Activated naive CD8-positive, alpha-beta T cell treated with anti-CD3 and anti-CD28 coated beads for 36 hours (primary cell): Measurements from ENCODE around the gene PDCD1LG2. TPM values are rescaled to one million over a fixed set of nuclear protein-coding genes. Genes with fewer than 3 reads are reported as not detected.

Experiments used
- DNase-seq: peaks from one replicate; pipeline ENCODE4 v3.0.0; 2021
- H3K27ac Mint-ChIP-seq: one replicate; pipeline ENCODE4 v1.8.0; 2022; ENCODE audit warnings: mild to moderate bottlenecking, moderate library complexity, mixed read lengths
- H3K27me3 Mint-ChIP-seq: one replicate; pipeline ENCODE4 v1.8.0; 2022; ENCODE audit warnings: mild to moderate bottlenecking, mixed read lengths
- H3K36me3 Mint-ChIP-seq: one replicate; pipeline ENCODE4 v1.8.0; 2021; ENCODE audit warnings: mild to moderate bottlenecking, mixed read lengths
- H3K4me1 Mint-ChIP-seq: one replicate; pipeline ENCODE4 v1.8.0; 2021; ENCODE audit warnings: mixed read lengths
- H3K4me3 Mint-ChIP-seq: one replicate; pipeline ENCODE4 v1.8.0; 2022; ENCODE audit warnings: mild to moderate bottlenecking, moderate library complexity, mixed read lengths
- H3K9me3 Mint-ChIP-seq: one replicate; pipeline ENCODE4 v1.8.0; 2022; ENCODE audit warnings: mixed read lengths
- total RNA-seq, 2 experiments: library from RNA; stranded (reverse); gene quantifications; one replicate each; pipeline ENCODE4 v1.2.3, GENCODE V29; 2021

The PDCD1LG2 gene
- total RNA-seq, 2 experiments from 2014 or later: 0.08 TPM; not detected in 1

DNA sequence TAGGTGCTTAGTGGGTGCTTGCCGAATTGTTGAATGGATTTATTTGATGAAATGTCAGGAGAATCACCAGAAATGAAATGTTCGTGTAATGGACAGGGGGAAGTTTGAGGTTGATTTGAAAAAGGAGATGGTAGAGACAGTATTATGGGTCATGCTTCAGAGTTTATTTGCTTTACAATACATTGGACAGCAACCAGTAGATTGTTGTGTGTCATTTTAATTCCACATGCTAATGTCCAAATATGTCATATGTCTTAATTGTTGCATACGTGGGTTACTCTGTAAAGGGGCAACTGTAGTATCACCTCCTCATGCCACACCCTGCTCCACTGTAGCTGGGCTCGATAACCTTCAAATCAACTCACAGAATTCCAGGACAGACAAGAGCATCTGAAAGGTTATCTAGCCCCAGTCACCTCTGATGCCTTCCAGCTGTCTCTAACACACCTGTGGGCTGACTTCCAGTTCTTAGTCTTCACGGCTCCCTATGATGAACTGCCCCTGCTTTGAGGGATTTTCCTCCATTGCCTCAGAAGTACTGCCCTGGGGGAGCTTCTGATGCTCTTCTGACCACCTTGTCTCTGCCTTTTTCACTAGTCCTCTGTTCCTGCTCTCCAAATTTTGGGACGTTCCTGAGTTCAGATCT, 1.7 kb downstream of the PDCD1LG2 start:
- Mint-ChIP-seq H3K27ac (no peak overlapping the region), H3K36me3 (peaks cover 1% of the 10 kb centered on the region), H3K27me3 (no peaks in the 10 kb centered on the region), H3K4me3 (no peak overlapping the region), H3K9me3 (peaks cover 6% of the 10 kb centered on the region), H3K4me1 (peaks cover 24% of the 10 kb centered on the region)
- no peak for DNase-seq

DNA sequence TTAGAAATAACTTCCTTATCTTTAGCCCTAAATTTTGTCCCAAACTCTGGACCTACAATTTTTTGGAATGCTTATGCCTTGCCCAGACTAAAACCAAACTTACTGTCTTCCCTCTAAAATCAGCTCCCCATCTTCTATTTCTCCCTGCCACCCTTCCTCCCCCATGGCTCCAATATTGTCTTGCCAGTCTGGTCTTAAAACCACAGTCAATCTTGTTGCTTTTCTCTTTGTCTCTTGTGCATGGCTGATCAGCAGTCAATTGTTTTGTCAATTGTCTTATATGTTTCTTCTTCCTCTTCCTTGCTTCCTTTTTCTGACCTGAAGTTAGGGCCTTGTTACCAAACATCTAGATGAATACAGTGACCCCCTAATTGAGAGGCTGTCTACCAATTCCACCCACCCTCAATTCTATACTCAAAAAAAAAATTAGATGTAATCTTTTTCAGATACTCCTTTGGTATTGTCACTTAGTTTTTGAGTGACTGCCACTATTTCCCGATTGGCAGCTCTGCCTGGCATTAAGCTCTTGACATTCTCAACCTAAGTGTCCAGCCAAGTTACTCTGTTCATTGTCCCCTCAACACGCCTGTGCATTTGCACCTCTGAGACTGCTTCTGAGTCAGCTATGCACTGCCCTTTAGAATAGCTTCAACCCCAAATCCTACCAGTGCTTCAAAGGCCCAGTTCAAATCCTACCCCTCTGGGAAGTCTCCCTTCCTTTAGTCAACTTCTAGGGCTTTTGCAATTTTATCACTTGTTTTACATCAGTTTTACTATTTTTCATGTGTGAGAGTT, 2.5 kb downstream of the PDCD1LG2 start:
- peaks cover under 1% of the 10 kb centered on the region for H3K36me3 Mint-ChIP-seq
- H3K4me3 Mint-ChIP-seq: no peak overlapping the region
- DNase-seq: no peak
- H3K4me1 Mint-ChIP-seq: peaks cover 28% of the 10 kb centered on the region
- H3K27me3 Mint-ChIP-seq: no peaks in the 10 kb centered on the region
- H3K9me3 Mint-ChIP-seq: peaks cover 3% of the 10 kb centered on the region
- no peak overlapping the region for H3K27ac Mint-ChIP-seq

DNA sequence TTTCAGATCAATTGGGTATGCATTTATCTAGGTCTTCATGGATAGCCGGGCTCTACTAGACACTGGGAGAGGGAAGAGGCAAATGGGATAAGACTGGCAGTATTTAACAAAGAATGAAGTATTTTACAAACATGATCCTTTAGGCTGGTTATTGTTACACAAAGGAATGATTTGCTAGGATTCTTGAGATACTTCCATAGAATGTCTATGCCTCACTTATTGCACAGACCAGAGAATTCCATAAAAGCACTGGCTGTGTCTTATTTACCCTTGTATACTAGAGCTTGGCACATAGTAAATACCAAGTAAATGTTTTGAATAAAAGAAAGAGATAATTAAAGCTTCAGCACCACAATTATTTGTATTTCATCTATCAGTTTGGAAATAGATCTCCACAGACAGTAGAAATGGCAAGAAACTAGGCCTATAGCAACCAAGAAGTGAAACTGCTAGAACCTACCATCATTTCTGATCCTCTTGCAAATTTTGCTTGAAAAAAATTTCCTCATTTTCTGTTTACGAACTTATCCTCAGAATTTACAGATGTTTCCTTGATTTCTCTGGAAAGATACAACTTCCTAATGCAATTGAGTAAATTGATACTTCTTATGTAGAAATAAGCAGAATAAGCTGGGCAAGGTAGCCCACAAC, 3.8 kb downstream of the PDCD1LG2 start:
- no peak for DNase-seq

DNA sequence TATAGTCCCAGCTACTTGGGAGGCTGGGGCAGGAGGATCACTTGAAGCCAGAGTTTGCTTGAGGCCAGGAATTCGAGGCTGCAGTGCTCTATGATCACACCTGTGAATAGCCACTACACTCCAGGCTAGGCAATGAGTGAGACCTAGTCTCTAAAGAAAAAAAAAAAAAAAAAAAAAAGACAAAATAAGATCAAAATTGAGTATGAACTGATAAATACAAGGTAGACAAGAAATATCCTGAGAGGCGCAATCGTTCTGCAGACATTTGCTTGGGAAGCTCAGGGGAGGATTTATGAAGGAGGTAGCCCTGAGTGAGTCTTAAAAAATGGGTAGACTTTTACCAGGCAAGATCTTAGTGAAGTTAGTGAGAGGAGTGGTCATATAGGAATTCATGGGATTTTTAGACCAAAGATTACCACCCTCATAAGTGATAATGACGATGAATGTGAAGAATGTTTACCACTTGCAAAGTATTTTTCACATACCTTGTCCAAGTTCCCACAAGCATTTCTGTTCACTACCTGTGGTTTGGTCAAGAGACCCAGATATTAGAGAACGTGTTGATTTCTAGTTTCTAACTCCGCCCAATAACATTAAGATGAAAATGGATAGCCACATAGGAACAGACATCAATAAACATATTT, 4.4 kb downstream of the PDCD1LG2 start:
- H3K9me3 Mint-ChIP-seq: peaks cover 2% of the 10 kb centered on the region
- no peaks in the 10 kb centered on the region for H3K36me3 Mint-ChIP-seq
- no peak for DNase-seq
- H3K27me3 Mint-ChIP-seq: no peaks in the 10 kb centered on the region
- peaks cover 39% of the 10 kb centered on the region for H3K4me1 Mint-ChIP-seq
- no peak overlapping the region for H3K27ac Mint-ChIP-seq
- H3K4me3 Mint-ChIP-seq: no peak overlapping the region

More for the DNA sequence above, 3.8 kb downstream of the PDCD1LG2 start:
- Mint-ChIP-seq H3K36me3 (no peaks in the 10 kb centered on the region), H3K4me3 (no peak overlapping the region), H3K27ac (no peak overlapping the region), H3K27me3 (no peaks in the 10 kb centered on the region), H3K4me1 (peaks cover 35% of the 10 kb centered on the region), H3K9me3 (peaks cover 2% of the 10 kb centered on the region)

DNA sequence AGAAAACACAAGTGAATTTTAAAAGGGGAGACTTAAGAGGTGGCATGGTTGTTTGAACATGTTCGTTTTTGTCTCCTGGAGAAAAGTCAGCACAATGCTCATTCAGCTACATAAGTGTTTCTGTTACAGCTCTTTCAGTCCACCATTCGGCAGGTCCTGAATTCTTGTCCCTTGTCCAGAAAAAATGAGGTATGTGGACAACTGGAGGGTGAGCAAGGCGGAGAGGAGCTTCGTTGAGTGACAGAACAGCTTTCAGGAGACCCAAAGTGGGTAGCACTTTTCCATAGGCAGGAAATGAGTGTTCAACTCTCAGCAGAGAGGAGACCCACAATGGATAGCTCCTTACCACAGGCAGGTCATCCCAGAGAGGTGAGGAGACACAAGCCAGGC, 4.9 kb downstream of the PDCD1LG2 start:
- H3K27me3 Mint-ChIP-seq: no peaks in the 10 kb centered on the region

DNA sequence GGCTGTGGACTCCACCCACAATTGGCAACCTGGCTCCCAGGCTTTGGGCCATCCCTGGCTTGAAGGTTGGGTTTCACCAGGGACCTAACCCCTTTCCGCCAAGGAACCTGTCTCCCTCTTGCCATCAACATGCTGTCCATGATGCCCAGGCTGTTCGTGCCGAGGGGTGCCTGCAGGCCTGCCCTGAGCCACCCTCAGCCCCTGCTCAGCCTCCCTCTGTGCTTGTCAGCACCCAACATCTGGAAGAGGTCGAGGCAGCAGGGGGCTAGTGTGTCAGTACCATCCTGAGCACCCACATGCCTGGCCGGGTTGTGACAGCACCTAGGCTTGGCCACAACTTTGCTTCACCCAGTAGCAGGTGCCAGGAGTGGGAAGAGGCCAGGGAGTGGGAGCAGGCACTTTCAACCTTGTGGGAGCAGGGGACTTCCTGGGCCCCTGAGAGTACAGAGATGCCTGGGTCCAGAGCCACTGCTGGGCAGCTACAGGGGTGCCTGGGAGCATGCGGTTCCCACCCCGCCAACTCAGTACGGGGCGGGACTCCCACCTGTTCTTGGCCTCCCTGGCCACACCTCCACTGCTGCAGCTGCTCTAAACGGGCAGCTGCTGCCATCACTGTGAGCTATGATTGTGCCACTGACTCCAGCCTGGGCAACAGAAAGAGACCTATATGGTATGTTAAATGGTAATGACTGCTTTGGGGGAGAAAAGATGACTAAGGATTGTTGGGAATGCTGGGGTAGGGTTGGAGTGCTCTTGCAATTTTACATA, 6.3 kb downstream of the PDCD1LG2 start:
- H3K4me3 Mint-ChIP-seq: no peak overlapping the region
- no peaks in the 10 kb centered on the region for H3K36me3 Mint-ChIP-seq
- no peaks in the 10 kb centered on the region for H3K27me3 Mint-ChIP-seq
- H3K9me3 Mint-ChIP-seq: peaks cover 2% of the 10 kb centered on the region
- no peak for DNase-seq
- H3K4me1 Mint-ChIP-seq: peaks cover 26% of the 10 kb centered on the region
- H3K27ac Mint-ChIP-seq: no peak overlapping the region

More for the DNA sequence above, 4.9 kb downstream of the PDCD1LG2 start:
- peaks cover 2% of the 10 kb centered on the region for H3K9me3 Mint-ChIP-seq
- no peaks in the 10 kb centered on the region for H3K36me3 Mint-ChIP-seq
- H3K27ac Mint-ChIP-seq: no peak overlapping the region
- peaks cover 35% of the 10 kb centered on the region for H3K4me1 Mint-ChIP-seq
- no peak overlapping the region for H3K4me3 Mint-ChIP-seq
- DNase-seq: no peak

DNA sequence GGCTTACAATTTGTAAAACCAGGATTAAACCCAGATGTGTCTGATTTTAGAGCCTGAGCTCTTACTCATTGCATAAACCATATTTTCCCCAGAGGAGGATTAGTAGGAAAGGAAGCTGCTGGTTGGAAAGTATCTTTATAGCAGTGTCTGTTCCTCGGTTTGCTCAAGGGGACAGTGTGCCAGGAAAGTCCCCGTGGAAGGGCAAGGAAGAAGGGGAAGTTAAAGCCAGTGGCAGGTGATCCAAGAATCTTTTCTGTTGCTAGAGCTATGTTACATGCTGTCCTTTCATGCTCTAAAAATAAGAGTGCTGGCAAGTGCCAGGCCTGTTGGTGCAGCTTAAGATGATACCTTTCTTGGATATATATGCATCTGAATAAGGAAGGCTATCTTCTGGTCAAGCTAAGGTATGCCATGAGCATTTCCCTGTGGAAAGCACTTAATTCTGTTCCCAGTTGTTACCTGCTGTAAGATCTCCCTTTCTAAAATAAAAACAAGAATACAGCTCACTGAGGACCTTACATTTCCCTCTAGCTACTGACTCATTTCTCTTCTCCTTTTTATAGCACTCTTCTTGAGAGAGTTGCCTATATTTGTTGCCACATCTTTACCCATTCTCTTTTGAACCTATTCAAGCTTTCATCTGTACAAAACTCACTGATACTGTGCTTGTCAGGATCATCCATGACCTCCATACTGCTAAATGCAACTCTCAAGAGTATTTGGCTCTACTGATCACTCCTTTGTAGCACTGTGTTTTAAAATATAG, 8.0 kb downstream of the PDCD1LG2 start:
- H3K27ac Mint-ChIP-seq: no peak overlapping the region

DNA sequence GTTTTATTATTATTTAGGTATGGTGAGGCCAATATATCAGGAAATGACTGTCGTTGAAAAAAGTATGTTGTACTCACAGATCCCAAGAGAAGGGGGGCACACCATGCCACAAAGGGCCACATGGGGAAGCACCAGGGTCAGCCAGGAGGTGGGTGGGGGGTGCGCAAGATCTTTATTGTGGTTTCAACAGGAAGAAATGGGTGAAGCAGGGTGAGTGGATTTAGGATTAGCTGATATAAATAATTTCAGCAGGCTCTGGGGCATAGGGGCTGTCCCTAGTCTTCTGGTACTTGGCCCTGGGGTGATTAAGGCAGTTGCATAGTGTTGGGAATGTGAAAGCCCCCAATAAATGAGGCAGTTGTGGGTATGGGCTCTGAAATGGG, 8.6 kb downstream of the PDCD1LG2 start:
- no peak overlapping the region for H3K4me3 Mint-ChIP-seq
- peak overlapping the region; percentile 40 for H3K27ac Mint-ChIP-seq
- H3K36me3 Mint-ChIP-seq: no peaks in the 10 kb centered on the region
- H3K4me1 Mint-ChIP-seq: peaks cover 23% of the 10 kb centered on the region
- no peaks in the 10 kb centered on the region for H3K27me3 Mint-ChIP-seq
- DNase-seq: peak; percentile 44
- no peaks in the 10 kb centered on the region for H3K9me3 Mint-ChIP-seq

More for the DNA sequence above, 8.0 kb downstream of the PDCD1LG2 start:
- Mint-ChIP-seq H3K36me3 (no peaks in the 10 kb centered on the region), H3K4me3 (no peak overlapping the region), H3K9me3 (no peaks in the 10 kb centered on the region), H3K27me3 (no peaks in the 10 kb centered on the region), H3K4me1 (peaks cover 23% of the 10 kb centered on the region)
- DNase-seq: no peak

DNA sequence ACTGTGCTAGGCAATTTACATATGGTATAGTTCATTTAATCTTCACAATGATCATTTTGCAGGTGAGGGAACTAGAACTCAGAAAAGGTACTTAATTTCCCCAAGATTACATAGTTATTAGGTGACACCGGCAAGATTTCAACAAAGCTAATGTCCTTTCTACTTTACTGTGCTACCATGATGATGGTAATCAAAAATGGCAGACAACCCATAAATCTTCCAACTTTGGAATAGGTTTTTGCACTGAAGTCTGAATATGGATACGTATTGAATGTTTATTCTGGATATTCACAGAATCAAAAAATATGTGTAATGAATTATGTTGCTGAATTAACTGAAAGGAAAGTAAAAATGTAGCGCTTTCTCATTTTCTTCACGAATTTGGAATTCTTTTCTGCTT, 13.8 kb downstream of the PDCD1LG2 start:
- H3K9me3 Mint-ChIP-seq: no peaks in the 10 kb centered on the region
- no peak overlapping the region for H3K4me3 Mint-ChIP-seq
- H3K27ac Mint-ChIP-seq: no peak overlapping the region
- no peak for DNase-seq
- no peaks in the 10 kb centered on the region for H3K27me3 Mint-ChIP-seq
- peaks cover 7% of the 10 kb centered on the region for H3K4me1 Mint-ChIP-seq
- no peaks in the 10 kb centered on the region for H3K36me3 Mint-ChIP-seq

DNA sequence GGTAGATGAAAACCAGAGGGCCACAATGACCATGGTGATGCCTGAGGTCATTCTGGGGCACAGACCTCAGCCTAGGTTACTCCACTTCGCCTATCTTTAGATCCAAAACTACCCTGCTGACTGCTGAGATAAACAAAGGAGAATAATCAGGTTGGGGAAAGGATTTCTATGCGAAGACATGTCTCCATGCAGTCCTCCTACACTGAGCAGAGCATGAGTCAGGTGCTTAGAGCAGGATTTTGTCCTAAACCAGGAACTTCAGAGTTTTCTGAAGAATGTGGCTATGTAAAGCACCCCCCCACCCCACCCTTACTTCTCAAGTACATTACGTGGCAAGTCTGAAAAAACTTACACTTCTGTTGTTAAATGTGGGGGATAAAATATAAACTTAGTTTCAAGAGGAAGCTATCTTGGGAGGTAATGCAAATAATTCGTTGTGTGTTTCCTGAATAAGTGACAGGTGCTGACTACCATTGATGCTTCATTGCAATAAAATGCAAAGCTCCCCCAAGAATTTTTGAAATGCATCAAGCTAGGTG, 19.4 kb downstream of the PDCD1LG2 start:
- Mint-ChIP-seq H3K4me1 (peaks cover 22% of the 10 kb centered on the region), H3K9me3 (no peaks in the 10 kb centered on the region), H3K27ac (no peak overlapping the region), H3K27me3 (no peaks in the 10 kb centered on the region), H3K4me3 (no peak overlapping the region), H3K36me3 (no peaks in the 10 kb centered on the region)
- no peak for DNase-seq

DNA sequence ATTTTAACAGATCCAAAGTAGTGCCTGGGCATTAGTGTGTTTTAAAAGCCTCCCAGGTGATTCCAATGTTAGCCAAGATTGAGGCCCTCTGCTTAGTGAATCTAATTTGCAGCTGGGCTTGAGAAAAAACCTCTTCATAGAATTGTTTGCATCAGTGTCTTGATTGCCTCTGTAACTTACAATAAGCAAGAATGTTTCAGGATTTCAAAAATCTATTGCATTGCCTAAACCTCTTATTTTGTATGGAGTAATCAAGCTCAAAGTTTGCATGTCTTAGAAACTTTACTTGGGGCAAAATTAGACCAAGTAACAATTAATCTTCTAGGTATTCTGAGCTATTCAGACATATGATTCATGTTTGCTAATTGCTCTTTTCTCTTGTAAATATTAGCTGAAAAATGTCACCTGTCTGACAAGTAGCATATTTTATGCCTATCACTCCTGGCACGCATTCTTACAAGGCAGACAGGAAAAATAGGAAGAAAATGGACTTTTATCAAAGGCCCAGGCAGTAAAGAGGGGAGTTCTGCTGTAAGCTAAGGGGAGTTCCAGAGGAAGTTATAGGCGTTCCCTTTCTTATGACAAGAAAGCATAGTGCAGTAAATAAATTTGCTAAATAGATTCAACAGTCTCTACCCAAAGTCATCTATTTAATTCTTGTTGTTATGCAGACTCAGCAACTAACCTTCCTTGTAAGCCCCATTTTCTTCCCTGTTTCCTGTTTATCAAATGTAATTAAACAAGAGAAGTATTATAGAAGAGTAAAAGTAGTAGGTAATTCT, 21.0 kb downstream of the PDCD1LG2 start:
- Mint-ChIP-seq H3K36me3 (no peaks in the 10 kb centered on the region), H3K27me3 (no peaks in the 10 kb centered on the region), H3K27ac (no peak overlapping the region), H3K4me1 (peaks cover 22% of the 10 kb centered on the region), H3K4me3 (no peak overlapping the region), H3K9me3 (no peaks in the 10 kb centered on the region)
- DNase-seq: no peak

DNA sequence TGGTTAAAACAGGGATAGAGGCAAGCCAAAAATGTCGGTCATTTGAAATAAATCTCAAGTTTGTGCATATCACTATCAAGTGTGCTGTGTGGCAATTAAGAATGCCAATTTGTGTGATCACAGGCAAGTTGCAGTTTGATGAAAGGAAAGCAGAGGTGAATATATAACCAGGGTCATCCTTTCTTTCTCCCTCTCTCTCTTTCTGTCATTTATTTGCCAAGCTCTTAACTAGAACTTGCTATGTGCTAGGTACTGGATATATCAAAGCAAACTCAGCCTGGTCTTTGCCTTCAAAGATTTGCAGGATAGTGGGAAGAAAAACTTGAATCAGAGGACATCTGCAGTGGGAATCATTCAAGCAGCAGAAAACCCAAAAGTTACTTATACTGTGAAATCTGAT, 22.0 kb downstream of the PDCD1LG2 start:
- no peak for DNase-seq
- H3K9me3 Mint-ChIP-seq: no peaks in the 10 kb centered on the region
- no peaks in the 10 kb centered on the region for H3K36me3 Mint-ChIP-seq
- no peaks in the 10 kb centered on the region for H3K27me3 Mint-ChIP-seq
- H3K4me1 Mint-ChIP-seq: peaks cover 22% of the 10 kb centered on the region
- H3K27ac Mint-ChIP-seq: no peak overlapping the region
- no peak overlapping the region for H3K4me3 Mint-ChIP-seq

DNA sequence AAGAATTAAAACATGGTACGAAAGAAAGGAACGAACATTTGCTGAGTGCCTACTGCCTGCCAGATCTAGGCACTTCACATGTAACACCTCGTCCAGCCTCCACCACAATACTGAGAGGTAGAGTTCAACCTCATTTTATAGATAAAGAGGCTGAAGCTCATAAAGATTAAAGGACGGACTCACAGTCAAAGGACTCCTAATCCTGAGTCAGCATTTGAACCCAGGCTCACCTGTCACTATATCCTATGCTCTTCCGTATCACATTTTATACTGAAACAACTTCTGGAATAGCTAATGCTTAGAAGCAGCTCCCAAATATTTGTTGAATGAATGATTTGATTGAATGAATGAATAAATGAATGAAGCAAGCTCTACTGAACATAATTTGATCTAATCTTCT, 22.5 kb downstream of the PDCD1LG2 start:
- Mint-ChIP-seq H3K27me3 (no peaks in the 10 kb centered on the region), H3K4me1 (peaks cover 22% of the 10 kb centered on the region), H3K27ac (no peak overlapping the region)

More for the DNA sequence above, 22.5 kb downstream of the PDCD1LG2 start:
- Mint-ChIP-seq H3K36me3 (no peaks in the 10 kb centered on the region), H3K9me3 (no peaks in the 10 kb centered on the region), H3K4me3 (no peak overlapping the region)
- no peak for DNase-seq
